Activated B cell treated with CpG ODN at 0.5 μM for 24 hours (primary cell): ENCODE data around the gene RERE. TPM values are rescaled to one million over a fixed set of nuclear protein-coding genes. Genes with fewer than 3 reads are reported as not detected.

Source experiments
- ATAC-seq: fragments of 200-7000 bp; cut with Tn5 transposase; one replicate; pipeline ENCODE4 v1.10.0; 2021; ENCODE audit warnings: low read depth, mild to moderate bottlenecking, moderate library complexity
- CTCF ChIA-PET: fragments of 350-600 bp; sonication (Branson Sonifier 250); formaldehyde crosslinking; loops from one replicate; lab custom pipeline; 2021; ENCODE audit warnings: antibody characterized with exemption; lab: Charles Lee
- POLR2A ChIA-PET: fragments of 350-600 bp; sonication (Branson Sonifier 250); formaldehyde crosslinking; loops from one replicate; lab custom pipeline; 2021; ENCODE audit warnings: antibody characterized with exemption; lab: Charles Lee
- DNase-seq: peaks from one replicate; pipeline ENCODE4 v3.0.0; 2022
- H3K27ac Mint-ChIP-seq: one replicate; pipeline ENCODE4 v1.8.0; 2020; ENCODE audit warnings: mixed read lengths
- H3K27me3 Mint-ChIP-seq: one replicate; pipeline ENCODE4 v1.8.0; 2021; ENCODE audit warnings: mixed read lengths
- H3K36me3 Mint-ChIP-seq: one replicate; pipeline ENCODE4 v1.8.0; 2021; ENCODE audit warnings: low read depth, mixed read lengths
- H3K4me1 Mint-ChIP-seq: one replicate; pipeline ENCODE4 v1.8.0; 2021; ENCODE audit warnings: mixed read lengths
- H3K4me3 Mint-ChIP-seq: one replicate; pipeline ENCODE4 v1.8.0; 2020; ENCODE audit warnings: mild to moderate bottlenecking, mixed read lengths
- H3K9me3 Mint-ChIP-seq: one replicate; pipeline ENCODE4 v1.8.0; 2020; ENCODE audit warnings: mixed read lengths
- intact Hi-C: fragments of 100-400 bp; cut with micrococcal nuclease; formaldehyde crosslinking; loops from one replicate; pipeline ENCODE4 v1.15.1; 2024
- total RNA-seq: library from RNA; stranded (reverse); gene quantifications from 2 replicates; pipeline ENCODE4 v1.2.3, GENCODE V29; 2022
- TF ChIP-seq, protein P1 (sequence below): fragments of 200-600 bp; IDR thresholded peaks from one replicate; pipeline ENCODE4 v1.8.0; 2022; ENCODE audit warnings: antibody characterized with exemption, mild to moderate bottlenecking

Gene RERE
- total RNA-seq, 1 donor from 2014 or later = 98.8 TPM

DNA sequence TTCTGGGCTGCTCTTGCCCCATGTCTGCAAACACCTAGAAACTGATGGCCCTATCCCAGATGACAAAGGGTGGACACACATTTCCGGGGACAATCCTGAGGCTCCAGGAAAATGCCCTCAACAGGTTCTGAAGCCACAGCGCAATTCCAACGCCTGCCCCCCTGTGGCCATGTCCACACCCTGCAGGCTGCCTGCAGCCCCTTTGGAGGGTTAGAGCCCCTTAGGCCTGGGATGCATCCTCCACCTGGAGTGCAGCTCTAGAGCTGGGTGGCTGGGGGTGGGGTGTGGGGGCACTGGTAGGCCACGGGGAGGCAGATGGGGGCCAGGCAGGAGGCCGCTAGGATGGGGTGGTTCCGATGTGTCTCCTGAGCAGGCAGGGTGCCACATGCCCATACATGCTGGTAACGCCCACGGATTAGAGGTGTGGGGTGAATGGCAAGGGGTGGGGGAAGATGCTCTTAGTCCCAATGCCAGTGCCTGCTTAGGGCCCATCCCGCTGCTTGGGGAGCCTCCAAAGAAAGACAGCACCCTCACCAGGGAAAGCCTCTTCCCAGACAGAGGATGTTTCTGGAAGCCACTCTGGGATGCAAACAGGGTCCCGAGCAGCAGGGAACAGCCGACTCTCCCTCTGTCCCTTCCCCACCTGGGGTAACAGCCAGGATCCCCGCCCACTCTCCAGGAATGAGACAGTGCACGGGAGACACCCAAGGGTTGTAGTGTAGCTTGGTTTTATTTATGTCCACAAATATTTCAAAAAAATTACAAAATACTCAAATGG, 465.6 kb downstream of the RERE start:
- ChIA-PET POLR2A (no interaction called here), CTCF (interaction anchor here (1.0 to 3.7 kb wide), 3 partner anchors 321 to 337 kb away, joined by 3 to 83 read pairs (median 4); no protein-coding TSS in a partner anchor)
- ATAC-seq (peak; percentile 49), DNase-seq (no peak)
- Mint-ChIP-seq H3K4me1 (peaks cover 4% of the 10 kb centered on the region), H3K9me3 (no peaks in the 10 kb centered on the region), H3K36me3 (peaks cover 41% of the 10 kb centered on the region), H3K27ac (no peak overlapping the region), H3K4me3 (no peak overlapping the region), H3K27me3 (no peaks in the 10 kb centered on the region)
- TF ChIP-seq, protein P1, sequence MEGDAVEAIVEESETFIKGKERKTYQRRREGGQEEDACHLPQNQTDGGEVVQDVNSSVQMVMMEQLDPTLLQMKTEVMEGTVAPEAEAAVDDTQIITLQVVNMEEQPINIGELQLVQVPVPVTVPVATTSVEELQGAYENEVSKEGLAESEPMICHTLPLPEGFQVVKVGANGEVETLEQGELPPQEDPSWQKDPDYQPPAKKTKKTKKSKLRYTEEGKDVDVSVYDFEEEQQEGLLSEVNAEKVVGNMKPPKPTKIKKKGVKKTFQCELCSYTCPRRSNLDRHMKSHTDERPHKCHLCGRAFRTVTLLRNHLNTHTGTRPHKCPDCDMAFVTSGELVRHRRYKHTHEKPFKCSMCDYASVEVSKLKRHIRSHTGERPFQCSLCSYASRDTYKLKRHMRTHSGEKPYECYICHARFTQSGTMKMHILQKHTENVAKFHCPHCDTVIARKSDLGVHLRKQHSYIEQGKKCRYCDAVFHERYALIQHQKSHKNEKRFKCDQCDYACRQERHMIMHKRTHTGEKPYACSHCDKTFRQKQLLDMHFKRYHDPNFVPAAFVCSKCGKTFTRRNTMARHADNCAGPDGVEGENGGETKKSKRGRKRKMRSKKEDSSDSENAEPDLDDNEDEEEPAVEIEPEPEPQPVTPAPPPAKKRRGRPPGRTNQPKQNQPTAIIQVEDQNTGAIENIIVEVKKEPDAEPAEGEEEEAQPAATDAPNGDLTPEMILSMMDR = no peak
- intact Hi-C loops = no loop called here

- ChIA-PET POLR2A (interaction anchor here (0.6 kb wide), 1 partner anchor 238 kb away, joined by 4 read pairs; no protein-coding TSS in a partner anchor), CTCF (interaction anchor here (0.8 to 3.7 kb wide), 8 partner anchors 157 to 497 kb away, joined by 3 to 83 read pairs (median 4); no protein-coding TSS in a partner anchor)
- H3K4me1 Mint-ChIP-seq = peaks cover 4% of the 10 kb centered on the region
- DNase-seq = no peak
- TF ChIP-seq, protein P1 = no peak
- no peak overlapping the region for H3K4me3 Mint-ChIP-seq
- intact Hi-C loops = no loop called here
- ATAC-seq = no peak
- no peak overlapping the region for H3K27ac Mint-ChIP-seq
- H3K27me3 Mint-ChIP-seq = no peaks in the 10 kb centered on the region
- peaks cover 33% of the 10 kb centered on the region for H3K36me3 Mint-ChIP-seq
- no peaks in the 10 kb centered on the region for H3K9me3 Mint-ChIP-seq
These were observed 466.3 kb downstream of the RERE start for GRCh38 chr1:8350914-8351684.

DNA sequence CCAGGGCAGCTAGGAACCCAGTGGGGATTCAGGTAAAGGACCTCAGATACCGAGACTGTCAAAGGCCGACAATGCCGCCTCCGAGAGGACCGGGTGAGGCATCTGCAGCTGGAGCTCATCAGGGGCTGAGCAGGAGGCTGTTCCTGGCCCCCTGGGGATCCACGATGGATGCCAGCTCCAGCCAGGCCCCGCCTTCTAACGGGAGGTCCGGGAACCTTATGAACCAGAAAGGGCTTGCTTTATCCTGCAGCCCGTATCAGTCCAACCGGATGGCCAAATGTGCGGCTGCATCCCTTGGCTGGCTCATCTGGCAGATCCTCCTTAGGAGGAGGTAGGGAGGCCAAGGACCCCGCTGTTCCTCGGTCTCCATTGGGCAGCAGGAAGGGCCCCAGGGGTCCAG, 467.5 kb downstream of the RERE start:
- H3K27me3 Mint-ChIP-seq = no peaks in the 10 kb centered on the region
- intact Hi-C loops = loop anchor here (1.0 to 5.0 kb wide), 4 partner anchors 319 to 683 kb away; no protein-coding TSS in a partner anchor
- DNase-seq (no peak), ATAC-seq (no peak)
- no peak overlapping the region for H3K27ac Mint-ChIP-seq
- CTCF ChIA-PET = interaction anchor here (0.8 to 3.7 kb wide), 8 partner anchors 13 to 499 kb away, joined by 3 to 83 read pairs (median 4); no protein-coding TSS in a partner anchor
- TF ChIP-seq, protein P1 = no peak
- POLR2A ChIA-PET = interaction anchor here (0.5 kb wide), 1 partner anchor 183 kb away, joined by 4 read pairs; no protein-coding TSS in a partner anchor
- no peaks in the 10 kb centered on the region for H3K9me3 Mint-ChIP-seq
- peaks cover 22% of the 10 kb centered on the region for H3K36me3 Mint-ChIP-seq
- peaks cover 4% of the 10 kb centered on the region for H3K4me1 Mint-ChIP-seq
- H3K4me3 Mint-ChIP-seq = no peak overlapping the region

DNA sequence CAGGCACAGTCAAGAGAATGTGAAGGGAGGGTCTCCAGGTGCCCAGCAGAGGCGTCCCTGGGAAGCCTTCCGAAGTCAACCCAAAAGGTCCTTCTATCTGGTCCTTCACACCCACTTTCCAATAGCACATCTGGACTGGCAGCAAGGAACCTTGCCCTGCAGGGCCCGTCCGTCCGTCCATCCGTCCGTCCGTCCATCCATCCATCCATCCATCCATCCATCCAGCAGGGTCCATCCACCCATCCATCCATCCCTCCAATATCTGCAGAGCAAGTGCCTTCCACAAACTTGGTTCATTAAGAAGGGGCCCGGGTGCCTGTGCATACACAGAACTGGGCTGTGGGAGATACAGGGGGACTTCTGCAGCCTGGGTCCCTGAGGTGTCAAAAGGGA, 468.0 kb downstream of the RERE start:
- ChIA-PET CTCF (interaction anchor here (1.0 to 3.7 kb wide), 13 partner anchors 13 to 597 kb away, joined by 3 to 83 read pairs (median 5); no protein-coding TSS in a partner anchor), POLR2A (no interaction called here)
- peaks cover 18% of the 10 kb centered on the region for H3K36me3 Mint-ChIP-seq
- no peaks in the 10 kb centered on the region for H3K27me3 Mint-ChIP-seq
- DNase-seq (no peak), ATAC-seq (no peak)
- no peak overlapping the region for H3K27ac Mint-ChIP-seq
- TF ChIP-seq, protein P1 = no peak
- H3K4me3 Mint-ChIP-seq = no peak overlapping the region
- H3K4me1 Mint-ChIP-seq = peaks cover 4% of the 10 kb centered on the region
- no peaks in the 10 kb centered on the region for H3K9me3 Mint-ChIP-seq
- intact Hi-C loops = loop anchor here (1.0 to 5.0 kb wide), 4 partner anchors 318 to 682 kb away; no protein-coding TSS in a partner anchor
